ENCODE results near the gene RAC3. TPM values are rescaled to one million over a fixed set of nuclear protein-coding genes. Genes with fewer than 3 reads are reported as not detected.

RAC3 gene
- total RNA-seq, 1 donor from 2014 or later = 46.0 TPM

DNA sequence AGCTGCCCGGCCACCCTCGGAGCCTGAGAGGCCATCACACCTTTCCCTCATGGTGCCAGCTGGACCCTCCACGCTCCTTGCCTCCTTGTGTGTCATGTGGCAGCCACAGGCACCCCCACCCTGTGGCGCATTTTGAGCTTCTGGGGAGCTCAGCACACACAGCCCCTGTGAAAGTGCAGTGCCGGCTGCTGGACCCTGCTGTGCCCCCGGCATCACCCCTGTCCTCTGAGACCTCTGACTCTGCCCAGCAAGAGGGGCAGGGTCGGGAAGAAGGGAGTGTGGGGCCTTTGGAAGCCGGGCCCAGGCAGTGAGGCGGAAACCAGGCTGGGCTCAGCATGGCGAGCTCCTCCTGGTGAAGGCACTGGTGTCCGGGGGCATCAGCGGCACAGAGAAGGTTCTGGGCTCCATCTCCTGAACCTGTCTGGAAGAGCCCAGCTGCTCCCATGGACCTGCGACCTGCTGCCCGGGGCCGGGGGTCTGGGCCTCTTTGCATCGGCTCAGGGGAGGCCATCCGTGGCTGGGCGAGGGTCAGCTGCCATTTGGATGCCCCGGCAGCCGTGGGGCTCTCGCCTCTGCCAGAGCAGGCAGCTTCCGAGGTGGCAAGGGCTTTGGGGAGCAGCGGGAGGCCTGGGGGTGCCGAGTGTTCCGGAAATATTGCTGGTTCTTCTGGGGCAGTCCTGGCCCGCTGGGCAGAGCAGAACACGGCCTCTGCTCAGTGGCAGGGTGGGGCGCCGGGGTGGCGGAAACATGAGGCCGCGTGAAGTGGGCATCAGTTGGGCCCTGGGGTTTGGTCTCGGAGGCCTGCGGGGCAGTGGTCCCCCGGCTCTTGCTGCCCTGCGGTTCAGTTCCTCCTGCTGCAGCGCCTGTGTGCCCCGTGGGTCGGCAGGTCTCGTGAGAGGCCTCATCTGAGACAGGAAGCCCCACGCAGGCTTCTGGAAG lies 26.7 kb upstream of the RAC3 start:
- H3K36me3 Mint-ChIP-seq (ENCODE audit: unreplicated experiment) = no peaks in the 10 kb centered on the region
- DNase-seq = peak; percentile 17
- no peak overlapping the region for H3K4me3 Mint-ChIP-seq (ENCODE audit: unreplicated experiment)
- TF ChIP-seq, protein P1, sequence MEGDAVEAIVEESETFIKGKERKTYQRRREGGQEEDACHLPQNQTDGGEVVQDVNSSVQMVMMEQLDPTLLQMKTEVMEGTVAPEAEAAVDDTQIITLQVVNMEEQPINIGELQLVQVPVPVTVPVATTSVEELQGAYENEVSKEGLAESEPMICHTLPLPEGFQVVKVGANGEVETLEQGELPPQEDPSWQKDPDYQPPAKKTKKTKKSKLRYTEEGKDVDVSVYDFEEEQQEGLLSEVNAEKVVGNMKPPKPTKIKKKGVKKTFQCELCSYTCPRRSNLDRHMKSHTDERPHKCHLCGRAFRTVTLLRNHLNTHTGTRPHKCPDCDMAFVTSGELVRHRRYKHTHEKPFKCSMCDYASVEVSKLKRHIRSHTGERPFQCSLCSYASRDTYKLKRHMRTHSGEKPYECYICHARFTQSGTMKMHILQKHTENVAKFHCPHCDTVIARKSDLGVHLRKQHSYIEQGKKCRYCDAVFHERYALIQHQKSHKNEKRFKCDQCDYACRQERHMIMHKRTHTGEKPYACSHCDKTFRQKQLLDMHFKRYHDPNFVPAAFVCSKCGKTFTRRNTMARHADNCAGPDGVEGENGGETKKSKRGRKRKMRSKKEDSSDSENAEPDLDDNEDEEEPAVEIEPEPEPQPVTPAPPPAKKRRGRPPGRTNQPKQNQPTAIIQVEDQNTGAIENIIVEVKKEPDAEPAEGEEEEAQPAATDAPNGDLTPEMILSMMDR (IDR thresholded peaks at IDR 0.05; ENCODE audit: partially characterized antibody, unreplicated experiment) = no peak
- H3K27me3 Mint-ChIP-seq (ENCODE audit: unreplicated experiment) = peaks cover 5% of the 10 kb centered on the region
- peaks cover 5% of the 10 kb centered on the region for H3K9me3 Mint-ChIP-seq (ENCODE audit: unreplicated experiment)
- peaks cover 13% of the 10 kb centered on the region for H3K4me1 Mint-ChIP-seq (ENCODE audit: low read depth, unreplicated experiment)
- no peak overlapping the region for H3K27ac Mint-ChIP-seq (ENCODE audit: unreplicated experiment)

GRCh38 chr17:82005701-82006348 lies 25.7 kb upstream of the RAC3 start:
- H3K9me3 Mint-ChIP-seq (ENCODE audit: unreplicated experiment) = peaks cover 5% of the 10 kb centered on the region
- H3K4me1 Mint-ChIP-seq (ENCODE audit: low read depth, unreplicated experiment) = peaks cover 11% of the 10 kb centered on the region
- H3K27me3 Mint-ChIP-seq (ENCODE audit: unreplicated experiment) = peaks cover 5% of the 10 kb centered on the region
- TF ChIP-seq, protein P1 (IDR thresholded peaks at IDR 0.05; ENCODE audit: partially characterized antibody, unreplicated experiment) = no peak
- H3K36me3 Mint-ChIP-seq (ENCODE audit: unreplicated experiment) = no peaks in the 10 kb centered on the region
- peak overlapping the region; percentile 60 for H3K4me3 Mint-ChIP-seq (ENCODE audit: unreplicated experiment)
- peak overlapping the region; percentile 81 for H3K27ac Mint-ChIP-seq (ENCODE audit: unreplicated experiment)
- DNase-seq = no peak

DNA sequence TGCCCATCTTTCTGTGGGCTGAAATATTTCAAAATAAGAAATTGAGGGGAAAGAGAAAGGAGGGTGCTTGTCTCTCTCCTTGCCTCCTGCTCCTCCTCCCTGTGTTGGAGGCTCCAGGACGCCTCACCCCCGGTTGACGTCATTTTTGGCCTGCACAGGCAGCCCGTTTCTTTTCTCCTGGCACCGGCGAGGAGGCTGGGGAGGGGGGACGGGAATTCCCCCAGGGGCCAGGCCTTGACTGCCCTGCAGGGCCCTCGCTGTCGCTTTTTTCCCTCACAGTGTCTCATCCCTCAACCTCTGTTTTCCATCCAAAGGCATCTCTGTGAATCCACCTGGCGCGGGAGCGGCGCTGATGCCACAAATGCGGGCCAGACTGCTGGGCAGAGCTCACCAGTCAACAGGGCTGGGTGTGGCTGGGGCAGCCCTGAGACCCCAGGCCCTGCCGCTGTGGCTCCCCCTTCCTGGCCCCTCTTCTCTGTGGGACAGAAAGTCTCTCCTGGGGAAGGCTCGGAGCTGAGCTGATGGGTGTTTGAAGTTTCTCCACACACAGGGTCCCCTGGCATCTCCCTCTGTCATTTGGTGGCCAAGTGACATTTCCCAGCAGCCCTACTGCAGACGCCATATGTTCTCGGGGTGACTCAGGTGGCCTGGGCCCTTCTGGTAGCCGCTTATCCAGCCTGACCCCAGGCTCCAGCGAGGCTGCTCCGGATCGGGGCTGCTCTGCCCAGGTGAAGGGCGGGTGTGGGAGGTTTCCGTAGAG lies 24.8 kb upstream of the RAC3 start:
- Mint-ChIP-seq H3K4me3 (ENCODE audit: unreplicated experiment) (peak overlapping the region; percentile 60), H3K27me3 (ENCODE audit: unreplicated experiment) (peaks cover 5% of the 10 kb centered on the region), H3K4me1 (ENCODE audit: low read depth, unreplicated experiment) (peaks cover 10% of the 10 kb centered on the region), H3K9me3 (ENCODE audit: unreplicated experiment) (peaks cover 5% of the 10 kb centered on the region), H3K27ac (ENCODE audit: unreplicated experiment) (peak overlapping the region; percentile 81), H3K36me3 (ENCODE audit: unreplicated experiment) (no peaks in the 10 kb centered on the region)
- TF ChIP-seq, protein P1 (IDR thresholded peaks at IDR 0.05; ENCODE audit: partially characterized antibody, unreplicated experiment) = no peak
- no peak for DNase-seq

GRCh38 chr17:82007228-82007494 lies 24.3 kb upstream of the RAC3 start:
- Mint-ChIP-seq H3K27ac (ENCODE audit: unreplicated experiment) (no peak overlapping the region), H3K4me3 (ENCODE audit: unreplicated experiment) (no peak overlapping the region), H3K36me3 (ENCODE audit: unreplicated experiment) (no peaks in the 10 kb centered on the region), H3K4me1 (ENCODE audit: low read depth, unreplicated experiment) (peaks cover 10% of the 10 kb centered on the region), H3K27me3 (ENCODE audit: unreplicated experiment) (peaks cover 5% of the 10 kb centered on the region), H3K9me3 (ENCODE audit: unreplicated experiment) (peaks cover 5% of the 10 kb centered on the region)
- TF ChIP-seq, protein P1 (IDR thresholded peaks at IDR 0.05; ENCODE audit: partially characterized antibody, unreplicated experiment) = no peak
- no peak for DNase-seq

Data from glutamatergic neuron (in vitro differentiated cells).